AG04450 (cell line): ENCODE results near the gene ADAM19. TPM values are rescaled to one million over a fixed set of nuclear protein-coding genes. Genes with fewer than 3 reads are reported as not detected.

Source experiments
- CTCF ChIA-PET: fragments of 300-600, 350-600 bp; formaldehyde crosslinking; extraction: SDS; loops from one replicate; lab custom pipeline; 2022; ENCODE audit warnings: antibody characterized with exemption, inconsistent platforms; lab: Charles Lee
- POLR2A ChIA-PET: fragments of 350-600 bp; formaldehyde crosslinking; extraction: SDS; loops from one replicate; lab custom pipeline; 2021; ENCODE audit warnings: antibody characterized with exemption, inconsistent platforms; lab: Yijun Ruan, JAX
- DNase-seq: peaks from one replicate; pipeline ENCODE4 v3.0.0-alpha.2; 2011; ENCODE audit warnings: low read depth, low spot score
- H3K27ac ChIP-seq: one replicate; pipeline ENCODE4 v1.5.1; 2012; ENCODE audit warnings: low read depth, low read length, control low read depth
- H3K27me3 ChIP-seq: one replicate; pipeline ENCODE4 v1.6.0; 2012; ENCODE audit warnings: low read length; ENCODE audit not compliant: control insufficient read depth, insufficient read depth
- H3K4me3 ChIP-seq: 2 replicates; pipeline ENCODE4 v1.5.1; 2011; ENCODE audit warnings: mild to moderate bottlenecking, low read depth, low read length, control low read depth
- H3K9me3 ChIP-seq: 2 replicates; pipeline ENCODE4 v1.5.1; 2012; ENCODE audit warnings: low read length; ENCODE audit not compliant: control insufficient read depth, insufficient read depth
- polyA plus RNA-seq: library from polyadenylated mRNA; depleted of rRNA; stranded (reverse); fragments of >200 nt; gene quantifications from 2 replicates; pipeline ENCODE4 v1.2.3, GENCODE V29; 2011
- TF ChIP-seq, protein P1 (sequence below): IDR thresholded peaks from 2 replicates; pipeline ENCODE4 v1.5.1; 2011; ENCODE audit warnings: low read depth, low read length, control low read depth, inconsistent platforms

The ADAM19 gene
- polyA plus RNA-seq, 1 experiment, result 44.7 TPM

DNA sequence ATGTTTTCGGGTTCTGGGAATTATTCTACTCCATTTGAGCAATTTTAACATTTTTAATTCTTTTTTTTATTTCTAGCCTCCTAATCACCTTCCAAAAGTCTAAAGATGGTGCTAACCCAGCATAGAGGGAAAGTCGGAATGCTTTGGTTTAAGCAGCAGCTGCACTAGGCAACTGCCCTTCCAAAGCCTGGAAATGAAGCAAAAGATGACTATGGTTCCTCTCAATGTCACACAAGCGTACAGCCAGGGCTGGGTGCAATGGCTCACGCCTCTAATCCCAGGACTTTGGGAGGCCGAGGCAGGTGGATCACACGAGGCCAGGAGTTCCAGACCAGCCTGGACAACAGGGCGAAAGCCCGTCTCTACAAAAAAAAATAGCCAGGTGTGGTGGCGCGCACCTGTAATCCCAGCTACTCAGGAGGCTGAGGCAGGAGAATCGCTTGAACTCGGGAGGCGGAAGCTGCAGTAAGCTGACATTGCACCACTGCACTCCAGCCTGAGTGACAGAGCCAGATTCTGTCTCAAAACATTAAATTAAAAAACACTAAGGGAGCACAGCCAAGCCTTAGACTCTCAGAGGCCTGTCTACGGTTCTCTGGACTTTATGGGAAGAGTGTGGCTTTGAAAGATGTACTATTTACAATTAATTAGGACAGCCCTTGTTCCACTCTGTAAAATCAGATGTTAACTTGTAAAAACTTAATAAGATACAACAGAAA is 33.1 kb downstream of the ADAM19 start:
- no peak overlapping the region for H3K27ac ChIP-seq
- no peak for DNase-seq
- H3K9me3 ChIP-seq, result no peaks in the 10 kb centered on the region
- H3K4me3 ChIP-seq, result no peak overlapping the region
- no peaks in the 10 kb centered on the region for H3K27me3 ChIP-seq
- CTCF ChIA-PET, result interaction anchor here (1.1 to 2.0 kb wide), 3 partner anchors 19 to 215 kb away, joined by 3 to 7 read pairs (median 3); no protein-coding TSS in a partner anchor
- TF ChIP-seq, protein P1, sequence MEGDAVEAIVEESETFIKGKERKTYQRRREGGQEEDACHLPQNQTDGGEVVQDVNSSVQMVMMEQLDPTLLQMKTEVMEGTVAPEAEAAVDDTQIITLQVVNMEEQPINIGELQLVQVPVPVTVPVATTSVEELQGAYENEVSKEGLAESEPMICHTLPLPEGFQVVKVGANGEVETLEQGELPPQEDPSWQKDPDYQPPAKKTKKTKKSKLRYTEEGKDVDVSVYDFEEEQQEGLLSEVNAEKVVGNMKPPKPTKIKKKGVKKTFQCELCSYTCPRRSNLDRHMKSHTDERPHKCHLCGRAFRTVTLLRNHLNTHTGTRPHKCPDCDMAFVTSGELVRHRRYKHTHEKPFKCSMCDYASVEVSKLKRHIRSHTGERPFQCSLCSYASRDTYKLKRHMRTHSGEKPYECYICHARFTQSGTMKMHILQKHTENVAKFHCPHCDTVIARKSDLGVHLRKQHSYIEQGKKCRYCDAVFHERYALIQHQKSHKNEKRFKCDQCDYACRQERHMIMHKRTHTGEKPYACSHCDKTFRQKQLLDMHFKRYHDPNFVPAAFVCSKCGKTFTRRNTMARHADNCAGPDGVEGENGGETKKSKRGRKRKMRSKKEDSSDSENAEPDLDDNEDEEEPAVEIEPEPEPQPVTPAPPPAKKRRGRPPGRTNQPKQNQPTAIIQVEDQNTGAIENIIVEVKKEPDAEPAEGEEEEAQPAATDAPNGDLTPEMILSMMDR, result no peak
- POLR2A ChIA-PET, result no interaction called here

DNA sequence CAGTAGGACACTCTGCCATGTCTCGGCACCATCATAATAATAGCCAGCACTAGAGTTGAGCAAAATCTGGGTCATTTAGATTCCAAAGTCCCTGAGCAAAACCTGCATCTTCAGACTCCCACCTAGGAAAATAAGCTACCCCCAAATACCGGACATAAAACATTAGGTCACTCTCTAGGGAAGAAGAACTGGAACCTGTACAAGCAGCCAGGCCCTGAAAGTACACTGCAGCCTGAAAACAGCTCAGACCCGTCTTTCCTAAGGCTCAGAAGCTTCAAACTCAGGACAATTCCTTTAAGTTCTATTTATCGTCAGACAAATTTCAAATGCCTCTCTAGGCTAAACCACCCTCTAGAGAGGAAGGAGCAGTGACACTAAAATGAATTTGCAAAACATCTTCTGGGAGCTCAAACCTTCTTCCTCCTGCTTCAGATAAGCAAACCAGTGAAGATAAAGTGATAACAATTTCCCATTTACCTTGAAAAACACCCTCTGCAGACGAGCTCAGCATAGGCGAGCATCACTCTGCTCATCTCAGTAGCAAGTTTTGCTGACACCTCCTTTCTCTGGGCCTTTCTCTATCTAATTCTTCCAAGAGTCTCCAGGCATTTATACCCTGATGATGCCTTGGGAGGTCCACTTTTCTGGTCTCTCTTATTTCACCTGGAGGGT is 34.0 kb downstream of the ADAM19 start:
- Histone ChIP-seq H3K27me3 (no peaks in the 10 kb centered on the region), H3K9me3 (no peaks in the 10 kb centered on the region), H3K27ac (peak overlapping the region; percentile 88), H3K4me3 (peak overlapping the region; percentile 30)
- POLR2A ChIA-PET, result interaction anchor here (0.8 to 1.4 kb wide), 3 partner anchors 30 to 45 kb away, joined by 3 to 5 read pairs (median 3); no protein-coding TSS in a partner anchor
- CTCF ChIA-PET, result interaction anchor here (0.6 to 1.6 kb wide), 7 partner anchors 24 to 214 kb away, joined by 3 to 4 read pairs (median 3); partner anchors contain the start of genes ADAM19 and NIPAL4
- DNase-seq, result no peak
- TF ChIP-seq, protein P1, result no peak

DNA sequence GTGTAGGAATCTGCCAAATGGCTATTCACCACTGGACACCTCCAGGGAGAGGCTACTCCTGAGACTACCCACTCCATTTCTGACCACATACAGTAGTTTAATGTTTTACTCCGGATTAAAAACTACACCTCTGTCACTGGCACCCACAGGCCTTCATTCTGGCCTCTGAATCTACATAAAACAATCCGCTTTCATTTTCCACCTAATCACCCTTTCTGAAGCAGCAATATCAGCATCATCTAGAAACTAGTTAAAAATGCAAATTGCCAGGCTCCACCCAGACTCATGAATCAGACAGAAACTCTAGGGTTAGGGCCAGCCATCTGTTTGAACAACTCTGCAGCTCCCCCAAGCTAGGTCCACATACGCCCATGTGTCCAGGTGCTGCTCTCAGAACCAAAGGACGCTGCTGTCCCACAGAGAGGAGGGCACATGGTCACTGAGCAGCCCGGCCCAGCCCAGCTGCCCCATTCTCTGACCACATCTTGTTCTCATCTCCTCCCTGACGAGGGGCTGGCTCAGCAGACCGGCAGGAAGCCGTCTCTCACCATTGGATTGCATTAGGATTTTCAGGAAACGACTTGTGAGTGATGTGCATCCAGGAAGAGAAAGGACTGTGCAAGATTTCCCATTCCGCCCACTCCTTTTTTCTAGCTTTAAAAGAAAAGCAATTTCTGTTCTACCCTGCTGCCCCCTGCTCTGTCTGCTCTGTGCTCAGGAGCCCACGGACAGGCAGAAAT is 34.7 kb downstream of the ADAM19 start:
- CTCF ChIA-PET, result interaction anchor here (0.9 to 1.9 kb wide), 6 partner anchors 24 to 202 kb away, joined by 3 to 5 read pairs (median 4); partner anchors contain the start of genes ADAM19 and LSM11
- TF ChIP-seq, protein P1, result no peak
- peak overlapping the region; percentile 35 for H3K4me3 ChIP-seq
- DNase-seq, result no peak
- H3K27ac ChIP-seq, result peak overlapping the region; percentile 88
- H3K9me3 ChIP-seq, result no peaks in the 10 kb centered on the region
- H3K27me3 ChIP-seq, result no peaks in the 10 kb centered on the region
- POLR2A ChIA-PET, result interaction anchor here (0.5 to 1.4 kb wide), 5 partner anchors 22 to 46 kb away, joined by 3 to 7 read pairs (median 4); no protein-coding TSS in a partner anchor

DNA sequence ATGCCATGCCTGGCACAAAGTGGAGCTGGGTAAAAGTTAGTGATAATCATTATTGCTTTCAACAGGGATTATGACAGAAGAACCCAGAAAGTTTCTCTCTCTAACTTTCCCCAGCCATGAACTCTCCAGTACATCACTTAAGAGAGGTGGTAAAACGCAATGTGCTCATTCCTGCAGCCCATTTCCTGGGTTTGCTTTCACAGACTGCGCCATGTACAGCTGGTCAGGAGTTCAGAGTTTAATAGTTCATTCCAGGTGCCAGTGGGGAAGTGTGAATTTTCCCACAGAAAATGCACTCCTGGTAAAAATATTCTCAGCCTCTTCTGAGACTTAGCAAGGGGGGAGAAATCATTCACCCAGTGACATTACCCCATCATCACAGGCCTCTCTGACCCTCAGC is 35.5 kb downstream of the ADAM19 start:
- H3K27ac ChIP-seq, result peak overlapping the region; percentile 4
- no peaks in the 10 kb centered on the region for H3K9me3 ChIP-seq
- TF ChIP-seq, protein P1, result no peak
- POLR2A ChIA-PET, result no interaction called here
- no peak overlapping the region for H3K4me3 ChIP-seq
- no peaks in the 10 kb centered on the region for H3K27me3 ChIP-seq
- DNase-seq, result no peak
- CTCF ChIA-PET, result interaction anchor here (1.0 to 1.9 kb wide), 3 partner anchors 24 to 203 kb away, joined by 3 to 5 read pairs (median 4); partner anchors contain the start of gene LSM11
